Heart left ventricle (tissue), 16 donors: ENCODE results near the gene FAM114A1. TPM values are rescaled to one million over a fixed set of nuclear protein-coding genes. Genes with fewer than 3 reads are reported as not detected.

Experiments
- ATAC-seq, 4 donors: fragments of 200-7000 bp; cut with Tn5 transposase; one replicate each; pipeline ENCODE4 v1.9.1; 2020 to 2022; ENCODE audit warnings: moderate library complexity in 4 of 4, mild to moderate bottlenecking in 3 of 4, moderate number of reproducible peaks in 1 of 4
- DNase-seq, 5 donors: peaks; one replicate each; pipeline ENCODE4 v3.0.0-alpha.2; 2020
- H3K27ac ChIP-seq, 12 donors: fragments of 200-600 bp; sonication (generic) in 4 of 12; one replicate each; pipeline versions ENCODE4 v1.5.0 to v1.8.0; 2016 to 2022; ENCODE audit warnings: mild to moderate bottlenecking in 2 of 12
- H3K27me3 ChIP-seq, 9 donors: fragments of 200-600 bp; sonication (generic) in 2 of 9; one replicate each; pipeline versions ENCODE4 v1.5.1 to v1.8.0; 2016 to 2022; ENCODE audit warnings: mild to moderate bottlenecking in 3 of 9
- H3K36me3 ChIP-seq, 9 donors: fragments of 200-600 bp; sonication (generic) in 2 of 9; one replicate each; pipeline versions ENCODE4 v1.5.0 to v1.8.0; 2018 to 2022; ENCODE audit warnings: mild to moderate bottlenecking in 2 of 9
- H3K4me1 ChIP-seq, 12 donors: fragments of 200-600 bp; sonication (generic) in 4 of 12; one replicate each; pipeline versions ENCODE4 v1.5.0 to v1.8.0; 2016 to 2022; ENCODE audit warnings: mild to moderate bottlenecking in 3 of 12
- H3K4me3 ChIP-seq, 12 donors: fragments of 200-600 bp; sonication (generic) in 4 of 12; one replicate each; pipeline versions ENCODE4 v1.5.0 to v1.8.0; 2017 to 2022; ENCODE audit warnings: mild to moderate bottlenecking in 9 of 12, moderate library complexity in 4 of 12
- H3K9me3 ChIP-seq, 12 donors: fragments of 200-600 bp; sonication (generic) in 4 of 12; one replicate each; pipeline versions ENCODE4 v1.5.0 to v1.8.0; 2016 to 2022; ENCODE audit warnings: mild to moderate bottlenecking in 1 of 12
- CTCF ChIP-seq, 12 donors: fragments of 200-600 bp; sonication (generic) in 4 of 12; IDR thresholded peaks; one replicate each; pipeline versions ENCODE4 v1.5.0 to v1.8.0; 2018 to 2022; ENCODE audit warnings: antibody characterized with exemption in 12 of 12, mild to moderate bottlenecking in 5 of 12
- POLR2A ChIP-seq, 2 donors: fragments of 450-650 bp; IDR thresholded peaks; one replicate each; pipeline ENCODE4 v1.6.1; 2017; ENCODE audit warnings: antibody characterized with exemption in 2 of 2, mild to moderate bottlenecking in 2 of 2, moderate library complexity in 2 of 2
- WGBS, 4 donors: extraction: QIAGEN DNeasy Blood & Tissue Kit in 2 of 4; methylation state at CpG; one replicate each; pipeline versions ENCODE4 v1.1.5 to v1.1.7; 2013 to 2018; 5-methylcytosine and 5-hydroxymethylcytosine counted together
- intact Hi-C, 10 donors: fragments of 100-400 bp; cut with DNase I; formaldehyde crosslinking; loops; one replicate each; pipeline versions ENCODE4 v1.11.1 to v1.14.2; 2022
- polyA plus RNA-seq, 2 donors: library from polyadenylated mRNA; stranded (reverse); fragments of 200-250 nt; gene quantifications; one replicate each; pipeline ENCODE4 v1.2.3, GENCODE V29; 2013
- total RNA-seq, 9 donors: library from RNA; depleted of rRNA in 2 of 9; stranded (reverse); fragments of >200 nt in 2 of 9; fragmentation: NEBNext Ultra II Directional in 3 of 9; extraction: Animal tissue kit (Norgen Biotek cat#: 25700) in 3 of 9; gene quantifications; one replicate each; pipeline versions ENCODE4 v1.1.0 to v1.2.4, GENCODE V29; 2016 to 2023
- donor health status: ischemic (EF 13 %, LVEDD 7.1; RV severe dilation, severe dysfunction).
- donor health status: healthy with polysubstance abuse.
- donor health status: DM: no; HTN: yes; CAD: no.
- donor health status: DM: no; HTN: no; CAD: no.
- donor health status: ischemic (EF 25% LVEDD 6.9; RV normal size, moderate dysfunction).
- donor health status: ischemic (EF 25% LVEDD 5.7; RV mildly dilated, moderate dysfunction).
- donor health status: healthy.
- donor health status: DM: yes; HTN: yes; CAD: no.
- donor health status: ischemic (EF 35%, LVEDD 5.7; RV mildly dilated, moderate dysfunction).
- donor health status: nonischemic (EF 11% LVEDD 7.7; RV severe dilation, severe dysfunction).
- donor health status: DM: yes; HTN: yes; CAD: no.
- donor health status: PGD.
- donor health status: ischemic (EF 29% LVEDD 5.4; RV normal size, mild dysfunction).
- donor health status: nonischemic (EF 23%, LVEDD 6.1; RV moderate dilation, normal function).

The FAM114A1 gene
- total and polyA plus RNA-seq, 11 donors = 6.0 to 41.5 (median 23.2) TPM

DNA sequence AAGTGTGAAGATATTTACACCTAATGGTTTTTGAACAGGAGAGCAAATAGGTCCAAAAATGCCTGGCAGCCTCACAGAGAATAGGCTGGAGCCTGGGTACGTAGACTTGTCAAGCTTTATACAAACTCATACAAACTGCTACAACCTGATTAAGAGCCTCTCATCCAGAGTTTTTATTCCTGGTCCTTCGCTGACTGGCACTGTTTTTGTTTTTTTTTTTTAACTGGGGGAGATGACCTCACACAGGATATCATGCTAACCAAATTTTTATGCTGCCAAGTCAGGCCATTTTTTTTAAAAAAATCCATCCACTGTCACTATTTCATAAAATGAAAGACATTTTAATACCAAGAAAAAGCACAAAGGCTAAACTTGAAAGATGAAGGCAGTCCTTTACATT is 1.9 kb downstream of the FAM114A1 start:
- H3K9me3 ChIP-seq = no peaks in the 10 kb centered on the region
- peak overlapping the region in 7 of 12 donors; percentile 65 to 96 (median 92) for H3K27ac ChIP-seq
- H3K4me1 ChIP-seq = peaks cover 0 to 60% (median 16%) of the 10 kb centered on the region in 12 donors
- peaks cover 0 to 29% (median 8%) of the 10 kb centered on the region in 9 donors for H3K36me3 ChIP-seq
- no peaks in the 10 kb centered on the region for H3K27me3 ChIP-seq
- H3K4me3 ChIP-seq = peak overlapping the region in 7 of 12 donors; percentile 72 to 93 (median 91)
- no peak for TF ChIP-seq POLR2A (IDR thresholded peaks at IDR 0.05)
- TF ChIP-seq CTCF (IDR thresholded peaks at IDR 0.05) = no peak
- intact Hi-C loops = loop anchor here in 3 of 10 donors (10.0 kb wide), 3 partner anchors 115 to 805 kb away; no protein-coding TSS in a partner anchor
- no peak for DNase-seq
- 51 to 71% (median 60%) methylated on average over 2 of the region's 2 CpGs for WGBS, 4 donors
- ATAC-seq = no peak

DNA sequence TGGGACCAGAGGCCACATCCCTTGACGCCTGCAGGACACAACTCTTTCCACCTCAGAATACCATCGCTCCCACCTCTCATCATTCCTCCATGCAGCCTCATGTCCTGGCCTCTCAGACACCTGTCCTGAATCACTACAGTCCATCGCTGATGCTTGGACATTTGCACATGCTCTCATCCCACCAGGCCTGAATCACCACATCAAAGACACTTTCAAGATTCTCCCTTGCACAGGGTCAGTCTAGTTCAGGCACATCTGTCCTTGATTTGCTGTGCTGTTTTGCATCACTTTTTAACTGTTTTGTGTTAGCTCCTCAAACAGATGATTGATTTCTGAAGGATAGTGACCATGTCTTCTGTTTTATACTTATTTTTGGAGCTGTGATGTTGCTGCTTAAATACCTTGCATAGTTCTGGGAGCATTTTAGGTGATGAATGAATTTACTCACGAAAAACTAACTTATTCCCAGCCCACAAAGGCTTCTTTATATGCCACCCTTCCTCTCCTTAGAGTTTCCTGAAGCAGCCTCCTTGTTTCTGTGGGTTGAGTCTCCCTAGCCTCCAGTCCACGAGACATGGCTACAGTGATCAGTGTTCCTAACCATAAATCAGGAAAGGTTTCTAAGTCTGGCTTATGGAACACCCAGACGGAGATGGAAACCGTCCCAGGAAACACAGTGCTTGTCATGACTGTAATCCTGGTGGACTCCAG is 2.6 kb downstream of the FAM114A1 start:
- ATAC-seq (no peak), DNase-seq (no peak)
- peaks cover 0 to 60% (median 16%) of the 10 kb centered on the region in 12 donors for H3K4me1 ChIP-seq
- no peaks in the 10 kb centered on the region for H3K9me3 ChIP-seq
- peaks cover 0 to 29% (median 8%) of the 10 kb centered on the region in 9 donors for H3K36me3 ChIP-seq
- peak overlapping the region in 1 of 12 donors; percentile 87 for H3K27ac ChIP-seq
- 68 to 86% (median 83%) methylated on average over 7 of the region's 7 CpGs for WGBS, 4 donors
- no peak overlapping the region for H3K4me3 ChIP-seq
- TF ChIP-seq POLR2A (IDR thresholded peaks at IDR 0.05) = no peak
- TF ChIP-seq CTCF (IDR thresholded peaks at IDR 0.05) = no peak
- intact Hi-C loops = no loop called here
- H3K27me3 ChIP-seq = no peaks in the 10 kb centered on the region

- DNase-seq = no peak
- no peaks in the 10 kb centered on the region for H3K27me3 ChIP-seq
- intact Hi-C loops = no loop called here
- WGBS, 4 donors = 97 to 100% (median 99%) methylated on average over 1 of the region's 1 CpG
- peaks cover 0 to 2% (median 0%) of the 10 kb centered on the region in 12 donors for H3K9me3 ChIP-seq
- peaks cover 0 to 60% (median 16%) of the 10 kb centered on the region in 12 donors for H3K4me1 ChIP-seq
- peak overlapping the region in 1 of 12 donors; percentile 87 for H3K27ac ChIP-seq
- no peak overlapping the region for H3K4me3 ChIP-seq
- H3K36me3 ChIP-seq = peaks cover 0 to 29% (median 8%) of the 10 kb centered on the region in 9 donors
- ATAC-seq = no peak
- TF ChIP-seq CTCF (IDR thresholded peaks at IDR 0.05) (no peak), POLR2A (IDR thresholded peaks at IDR 0.05) (no peak)
Observed at GRCh38 chr4:38871593-38871992, 4.0 kb downstream of the FAM114A1 start.

- TF ChIP-seq POLR2A (IDR thresholded peaks at IDR 0.05) (no peak), CTCF (IDR thresholded peaks at IDR 0.05) (no peak)
- DNase-seq = no peak
- Histone ChIP-seq H3K27ac (peak overlapping the region in 1 of 12 donors; percentile 87), H3K27me3 (no peaks in the 10 kb centered on the region), H3K4me1 (peaks cover 0 to 54% (median 15%) of the 10 kb centered on the region in 12 donors), H3K4me3 (no peak overlapping the region), H3K36me3 (peaks cover 0 to 29% (median 13%) of the 10 kb centered on the region in 9 donors), H3K9me3 (peaks cover 0 to 4% (median 0%) of the 10 kb centered on the region in 12 donors)
- intact Hi-C loops = no loop called here
- no peak for ATAC-seq
- 80 to 91% (median 89%) methylated on average over 5 of the region's 5 CpGs for WGBS, 4 donors
Observed at GRCh38 chr4:38872620-38873019, 5.0 kb downstream of the FAM114A1 start.
